Peyer's patch (tissue), 4 donors: ENCODE results near the gene CST9L. TPM values are rescaled to one million over a fixed set of nuclear protein-coding genes. Genes with fewer than 3 reads are reported as not detected.

Experiments used
- DNase-seq, 3 donors: peaks; one replicate each; pipeline ENCODE4 v3.0.0-alpha.2; 2017 to 2019
- H3K27ac ChIP-seq, 4 donors: fragments of 200-600 bp; sonication (generic); one replicate each; pipeline ENCODE4 v1.5.1; 2016 to 2019
- H3K27me3 ChIP-seq, 2 donors: fragments of 200-600 bp; sonication (generic); one replicate each; pipeline ENCODE4 v1.5.1; 2019
- H3K36me3 ChIP-seq, 3 donors: fragments of 200-600 bp; sonication (generic); one replicate each; pipeline ENCODE4 v1.5.1; 2016 to 2019
- H3K4me1 ChIP-seq, 4 donors: fragments of 200-600 bp; sonication (generic); one replicate each; pipeline ENCODE4 v1.5.1; 2016 to 2019
- H3K4me3 ChIP-seq, 4 donors: fragments of 200-600 bp; sonication (generic); 1 replicate in 3 of 4; 2 replicates in 1 of 4; pipeline ENCODE4 v1.5.1; 2016 to 2019; ENCODE audit warnings: mild to moderate bottlenecking in 1 of 4
- H3K9me3 ChIP-seq, 4 donors: fragments of 200-600 bp; sonication (generic); one replicate each; pipeline ENCODE4 v1.5.1; 2016 to 2019; ENCODE audit warnings: mild to moderate bottlenecking in 1 of 4
- CTCF ChIP-seq, 6 experiments: fragments of 450-650 bp in 4 of 6; fragments of 200-600 bp in 2 of 6; sonication (generic) in 1 of 6; IDR thresholded peaks; one replicate each; pipeline ENCODE4 v1.5.1; 2017 to 2019; ENCODE audit warnings: antibody characterized with exemption in 6 of 6, mild to moderate bottlenecking in 3 of 6, moderate library complexity in 1 of 6
- POLR2A ChIP-seq, 2 donors: fragments of 450-650 bp; IDR thresholded peaks; one replicate each; pipeline ENCODE4 v1.5.1; 2017; ENCODE audit warnings: antibody characterized with exemption in 2 of 2, mild to moderate bottlenecking in 2 of 2, moderate library complexity in 2 of 2
- total RNA-seq, 4 donors: library from RNA; depleted of rRNA; stranded (reverse); fragments of >200 nt; gene quantifications; one replicate each; pipeline ENCODE4 v1.1.0, GENCODE V29; 2016

The CST9L gene
- total RNA-seq, 4 donors from 2014 or later, result not detected

- Histone ChIP-seq H3K9me3 (no peaks in the 10 kb centered on the region), H3K27me3 (no peaks in the 10 kb centered on the region), H3K27ac (no peak overlapping the region), H3K36me3 (no peaks in the 10 kb centered on the region), H3K4me3 (no peak overlapping the region), H3K4me1 (no peaks in the 10 kb centered on the region)
- TF ChIP-seq CTCF (IDR thresholded peaks at IDR 0.05) (no peak), POLR2A (IDR thresholded peaks at IDR 0.05) (no peak)
- no peak for DNase-seq
Observed at GRCh38 chr20:23547613-23548012, 20.7 kb downstream of the CST9L start.

DNA sequence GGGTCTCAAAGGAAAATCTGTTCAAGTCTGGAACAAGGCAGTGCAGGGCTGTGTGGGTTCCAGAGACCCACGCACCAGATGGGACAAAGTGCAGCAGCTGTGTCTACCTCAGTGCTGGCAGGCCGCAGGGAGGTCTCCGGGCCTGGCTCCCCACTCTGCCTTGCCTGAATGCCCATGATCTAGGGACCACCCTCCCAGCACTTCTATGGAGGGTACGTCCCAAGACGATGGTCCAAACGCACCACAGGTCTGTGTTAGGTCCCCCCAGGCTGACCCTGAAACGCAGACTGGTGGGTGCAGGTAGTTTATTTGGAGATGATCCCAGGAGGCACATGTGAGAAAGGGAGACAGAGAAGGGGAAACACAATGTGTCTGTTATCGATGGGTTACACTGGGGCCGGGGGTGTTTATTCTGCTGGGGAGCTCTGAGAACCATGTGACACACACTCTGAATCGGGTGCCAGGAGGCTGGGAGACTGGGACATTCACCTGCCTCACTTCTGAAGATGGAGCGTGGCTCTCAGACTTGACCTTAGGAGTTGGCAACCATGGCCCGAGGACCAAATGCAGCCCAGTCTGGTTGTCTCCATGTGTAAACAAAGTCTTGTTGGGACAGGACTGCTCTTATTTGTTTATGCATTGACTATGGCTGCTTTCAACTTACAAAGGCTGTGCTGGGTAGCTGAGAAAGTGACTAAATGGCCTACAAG lies 21.7 kb downstream of the CST9L start:
- no peak for DNase-seq
- TF ChIP-seq POLR2A (IDR thresholded peaks at IDR 0.05) (no peak), CTCF (IDR thresholded peaks at IDR 0.05) (no peak)
- no peak overlapping the region for H3K4me3 ChIP-seq
- H3K9me3 ChIP-seq, result no peaks in the 10 kb centered on the region
- H3K4me1 ChIP-seq, result no peaks in the 10 kb centered on the region
- no peaks in the 10 kb centered on the region for H3K27me3 ChIP-seq
- no peaks in the 10 kb centered on the region for H3K36me3 ChIP-seq
- no peak overlapping the region for H3K27ac ChIP-seq

DNA sequence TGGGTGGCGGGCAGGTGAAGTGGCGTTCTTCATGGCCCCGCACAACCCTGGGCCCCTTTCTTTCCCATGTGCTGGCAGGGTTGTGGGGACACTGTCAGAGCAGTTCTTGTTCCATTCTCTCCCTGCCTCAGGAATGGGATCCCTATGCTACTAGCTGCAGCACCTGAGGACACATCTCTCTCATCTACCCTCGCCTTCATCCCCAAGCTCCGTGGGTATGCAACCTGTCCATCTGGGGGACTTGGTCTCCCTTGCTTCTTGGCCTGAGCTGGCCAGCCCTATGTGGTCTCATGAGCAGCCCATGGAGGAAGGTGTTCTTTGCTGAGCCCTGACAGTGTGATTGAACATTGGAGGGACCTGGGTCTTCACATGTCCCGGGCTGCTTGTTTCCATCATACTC lies 24.2 kb downstream of the CST9L start:
- Histone ChIP-seq H3K4me3 (no peak overlapping the region), H3K36me3 (no peaks in the 10 kb centered on the region), H3K9me3 (no peaks in the 10 kb centered on the region), H3K27me3 (no peaks in the 10 kb centered on the region), H3K4me1 (no peaks in the 10 kb centered on the region), H3K27ac (no peak overlapping the region)
- DNase-seq, result no peak
- no peak for TF ChIP-seq POLR2A (IDR thresholded peaks at IDR 0.05)
- no peak for TF ChIP-seq CTCF (IDR thresholded peaks at IDR 0.05)

GRCh38 chr20:23542801-23543200 lies 25.5 kb downstream of the CST9L start:
- DNase-seq, result no peak
- H3K9me3 ChIP-seq, result no peaks in the 10 kb centered on the region
- H3K36me3 ChIP-seq, result no peaks in the 10 kb centered on the region
- H3K4me1 ChIP-seq, result no peaks in the 10 kb centered on the region
- no peak overlapping the region for H3K4me3 ChIP-seq
- no peaks in the 10 kb centered on the region for H3K27me3 ChIP-seq
- no peak overlapping the region for H3K27ac ChIP-seq
- no peak for TF ChIP-seq CTCF (IDR thresholded peaks at IDR 0.05)
- no peak for TF ChIP-seq POLR2A (IDR thresholded peaks at IDR 0.05)

GRCh38 chr20:23541776-23542175 lies 26.5 kb downstream of the CST9L start:
- no peak for DNase-seq
- Histone ChIP-seq H3K4me1 (no peaks in the 10 kb centered on the region), H3K9me3 (no peaks in the 10 kb centered on the region), H3K27ac (no peak overlapping the region), H3K27me3 (no peaks in the 10 kb centered on the region), H3K36me3 (no peaks in the 10 kb centered on the region), H3K4me3 (no peak overlapping the region)
- TF ChIP-seq CTCF (IDR thresholded peaks at IDR 0.05) (no peak), POLR2A (IDR thresholded peaks at IDR 0.05) (no peak)

GRCh38 chr20:23541330-23541729 lies 27.0 kb downstream of the CST9L start:
- Histone ChIP-seq H3K36me3 (no peaks in the 10 kb centered on the region), H3K27me3 (no peaks in the 10 kb centered on the region), H3K4me1 (no peaks in the 10 kb centered on the region), H3K27ac (no peak overlapping the region), H3K4me3 (no peak overlapping the region), H3K9me3 (no peaks in the 10 kb centered on the region)
- TF ChIP-seq POLR2A (IDR thresholded peaks at IDR 0.05) (no peak), CTCF (IDR thresholded peaks at IDR 0.05) (no peak)
- DNase-seq, result no peak
